ENCODE data around the gene BLMH.

BLMH gene

GRCh38 chr17:30290696-30291542 is 825 bp downstream of the BLMH start:
- Histone ChIP-seq H4K91ac (ENCODE audit: low read depth, low read length, poor library complexity) (no peak overlapping the region), H2AFZ (ENCODE audit: low read length) (peak overlapping the region; percentile 97)
- WGBS, 2 donors (ENCODE audit: extremely low coverage in 2 of 2, insufficient read length in 2 of 2, insufficient replicate concordance in 1 of 2): no CpG with 5 or more reads among the region's 22 CpGs

GRCh38 chr17:30290077-30290476 is 1.7 kb downstream of the BLMH start:
- Histone ChIP-seq H3K4me3 (ENCODE audit: low read length in 2 of 2) (no peak overlapping the region), H3K4me1 (ENCODE audit: control insufficient read depth in 2 of 2, insufficient read depth in 1 of 2, low read depth in 1 of 2, low read length in 2 of 2) (peaks cover 5% of the 10 kb centered on the region in 2 donors), H3K27me3 (ENCODE audit: control insufficient read depth in 3 of 3, insufficient read depth in 3 of 3, low read depth in 1 of 3, low read length in 3 of 3) (peaks cover 0 to 26% (median 0%) of the 10 kb centered on the region in 3 experiments), H2BK12ac (ENCODE audit: low read length) (no peak overlapping the region), H3K9ac (ENCODE audit: low read depth, low read length, poor library complexity) (no peak overlapping the region), H3K18ac (ENCODE audit: low read length) (no peak overlapping the region), H4K91ac (ENCODE audit: low read depth, low read length, poor library complexity) (no peak overlapping the region), H4K8ac (ENCODE audit: low read depth, low read length) (no peak overlapping the region), H3K4me2 (ENCODE audit: insufficient read depth, low read length, poor library complexity, severe bottlenecking) (no peak overlapping the region), H2AFZ (ENCODE audit: low read length) (no peak overlapping the region), H3K27ac (replicated peaks; ENCODE audit: low read length) (no peak overlapping the region), H2BK15ac (ENCODE audit: low read length) (no peak overlapping the region), H3K9me3 (replicated peaks in 1 of 2; ENCODE audit: control insufficient read depth in 2 of 2, insufficient read depth in 1 of 2, low read depth in 1 of 2, low read length in 2 of 2) (no peaks in the 10 kb centered on the region), H3K79me1 (ENCODE audit: low read depth, low read length) (no peaks in the 10 kb centered on the region), H3K14ac (ENCODE audit: low read length) (no peak overlapping the region), H3K36me3 (replicated peaks in 1 of 2; ENCODE audit: control insufficient read depth in 2 of 2, insufficient read depth in 2 of 2, low read length in 2 of 2) (peaks cover 12 to 46% of the 10 kb centered on the region in 2 donors), H2BK5ac (ENCODE audit: low read length) (no peak overlapping the region), H3K23ac (ENCODE audit: low read depth, low read length, poor library complexity) (no peak overlapping the region), H2BK120ac (ENCODE audit: low read depth, low read length) (no peak overlapping the region), H2AK5ac (ENCODE audit: low read depth, low read length) (no peak overlapping the region), H3K4ac (ENCODE audit: low read length) (no peak overlapping the region)
- no peak for DNase-seq (ENCODE audit: low spot score)
- no CpG with 5 or more reads among the region's 2 CpGs for WGBS, 2 donors (ENCODE audit: extremely low coverage in 2 of 2, insufficient read length in 2 of 2, insufficient replicate concordance in 1 of 2)

More at GRCh38 chr17:30290696-30291542, 825 bp downstream of the BLMH start:
- Histone ChIP-seq H3K9me3 (replicated peaks in 1 of 2; ENCODE audit: control insufficient read depth in 2 of 2, insufficient read depth in 1 of 2, low read depth in 1 of 2, low read length in 2 of 2) (no peaks in the 10 kb centered on the region), H2BK5ac (ENCODE audit: low read length) (peak overlapping the region; percentile 88), H3K4me2 (ENCODE audit: insufficient read depth, low read length, poor library complexity, severe bottlenecking) (peak overlapping the region; percentile 79), H3K4me3 (ENCODE audit: low read length in 2 of 2) (peak overlapping the region; percentile 68 to 96), H2BK12ac (ENCODE audit: low read length) (no peak overlapping the region), H3K27ac (replicated peaks; ENCODE audit: low read length) (no peak overlapping the region), H3K36me3 (replicated peaks in 1 of 2; ENCODE audit: control insufficient read depth in 2 of 2, insufficient read depth in 2 of 2, low read length in 2 of 2) (peaks cover 10 to 37% of the 10 kb centered on the region in 2 donors), H3K4me1 (ENCODE audit: control insufficient read depth in 2 of 2, insufficient read depth in 1 of 2, low read depth in 1 of 2, low read length in 2 of 2) (peaks cover 5% of the 10 kb centered on the region in 2 donors), H3K9ac (ENCODE audit: low read depth, low read length, poor library complexity) (peak overlapping the region; percentile 93), H2BK15ac (ENCODE audit: low read length) (peak overlapping the region; percentile 70), H3K27me3 (ENCODE audit: control insufficient read depth in 3 of 3, insufficient read depth in 3 of 3, low read depth in 1 of 3, low read length in 3 of 3) (peaks cover 0 to 32% (median 0%) of the 10 kb centered on the region in 3 experiments), H3K18ac (ENCODE audit: low read length) (no peak overlapping the region), H4K8ac (ENCODE audit: low read depth, low read length) (no peak overlapping the region), H3K79me1 (ENCODE audit: low read depth, low read length) (no peaks in the 10 kb centered on the region), H2AK5ac (ENCODE audit: low read depth, low read length) (no peak overlapping the region), H3K14ac (ENCODE audit: low read length) (no peak overlapping the region), H2BK120ac (ENCODE audit: low read depth, low read length) (no peak overlapping the region), H3K4ac (ENCODE audit: low read length) (no peak overlapping the region), H3K23ac (ENCODE audit: low read depth, low read length, poor library complexity) (no peak overlapping the region)
- peak; percentile 47 for DNase-seq (ENCODE audit: low spot score)

- H3K79me1 ChIP-seq (ENCODE audit: low read depth, low read length): no peaks in the 10 kb centered on the region
- no peaks in the 10 kb centered on the region for H3K27me3 ChIP-seq (ENCODE audit: control insufficient read depth in 3 of 3, insufficient read depth in 3 of 3, low read depth in 1 of 3, low read length in 3 of 3)
- no peaks in the 10 kb centered on the region for H3K4me1 ChIP-seq (ENCODE audit: control insufficient read depth in 2 of 2, insufficient read depth in 1 of 2, low read depth in 1 of 2, low read length in 2 of 2)
- H3K14ac ChIP-seq (ENCODE audit: low read length): no peak overlapping the region
- no peak overlapping the region for H3K4ac ChIP-seq (ENCODE audit: low read length)
- no peak overlapping the region for H4K8ac ChIP-seq (ENCODE audit: low read depth, low read length)
- no peak overlapping the region for H3K4me2 ChIP-seq (ENCODE audit: insufficient read depth, low read length, poor library complexity, severe bottlenecking)
- DNase-seq (ENCODE audit: low spot score): no peak
- H2AFZ ChIP-seq (ENCODE audit: low read length): no peak overlapping the region
- no peak overlapping the region for H2AK5ac ChIP-seq (ENCODE audit: low read depth, low read length)
- H2BK120ac ChIP-seq (ENCODE audit: low read depth, low read length): no peak overlapping the region
- no peak overlapping the region for H3K9ac ChIP-seq (ENCODE audit: low read depth, low read length, poor library complexity)
- no peak overlapping the region for H3K23ac ChIP-seq (ENCODE audit: low read depth, low read length, poor library complexity)
- H4K91ac ChIP-seq (ENCODE audit: low read depth, low read length, poor library complexity): no peak overlapping the region
- H2BK12ac ChIP-seq (ENCODE audit: low read length): no peak overlapping the region
- no peak overlapping the region for H3K4me3 ChIP-seq (ENCODE audit: low read length in 2 of 2)
- H3K9me3 ChIP-seq (replicated peaks in 1 of 2; ENCODE audit: control insufficient read depth in 2 of 2, insufficient read depth in 1 of 2, low read depth in 1 of 2, low read length in 2 of 2): no peaks in the 10 kb centered on the region
- no peak overlapping the region for H2BK15ac ChIP-seq (ENCODE audit: low read length)
- no peak overlapping the region for H3K27ac ChIP-seq (replicated peaks; ENCODE audit: low read length)
- peaks cover 0 to 57% of the 10 kb centered on the region in 2 donors for H3K36me3 ChIP-seq (replicated peaks in 1 of 2; ENCODE audit: control insufficient read depth in 2 of 2, insufficient read depth in 2 of 2, low read length in 2 of 2)
- H3K18ac ChIP-seq (ENCODE audit: low read length): no peak overlapping the region
- H2BK5ac ChIP-seq (ENCODE audit: low read length): no peak overlapping the region
These were observed 12.6 kb downstream of the BLMH start for GRCh38 chr17:30279156-30279555.

- H2BK120ac ChIP-seq (ENCODE audit: low read depth, low read length): no peak overlapping the region
- H3K14ac ChIP-seq (ENCODE audit: low read length): no peak overlapping the region
- no peak overlapping the region for H3K27ac ChIP-seq (replicated peaks; ENCODE audit: low read length)
- H3K4ac ChIP-seq (ENCODE audit: low read length): no peak overlapping the region
- no peak overlapping the region for H3K23ac ChIP-seq (ENCODE audit: low read depth, low read length, poor library complexity)
- H2BK15ac ChIP-seq (ENCODE audit: low read length): no peak overlapping the region
- no peaks in the 10 kb centered on the region for H3K79me1 ChIP-seq (ENCODE audit: low read depth, low read length)
- no peak overlapping the region for H2BK12ac ChIP-seq (ENCODE audit: low read length)
- H3K4me2 ChIP-seq (ENCODE audit: insufficient read depth, low read length, poor library complexity, severe bottlenecking): no peak overlapping the region
- peaks cover 5 to 59% of the 10 kb centered on the region in 2 donors for H3K36me3 ChIP-seq (replicated peaks in 1 of 2; ENCODE audit: control insufficient read depth in 2 of 2, insufficient read depth in 2 of 2, low read length in 2 of 2)
- no peak overlapping the region for H2BK5ac ChIP-seq (ENCODE audit: low read length)
- no peak overlapping the region for H3K9ac ChIP-seq (ENCODE audit: low read depth, low read length, poor library complexity)
- H3K9me3 ChIP-seq (replicated peaks in 1 of 2; ENCODE audit: control insufficient read depth in 2 of 2, insufficient read depth in 1 of 2, low read depth in 1 of 2, low read length in 2 of 2): no peaks in the 10 kb centered on the region
- H3K18ac ChIP-seq (ENCODE audit: low read length): no peak overlapping the region
- no peaks in the 10 kb centered on the region for H3K27me3 ChIP-seq (ENCODE audit: control insufficient read depth in 3 of 3, insufficient read depth in 3 of 3, low read depth in 1 of 3, low read length in 3 of 3)
- peak; percentile 18 for DNase-seq (ENCODE audit: low spot score)
- H4K8ac ChIP-seq (ENCODE audit: low read depth, low read length): no peak overlapping the region
- no peak overlapping the region for H3K4me3 ChIP-seq (ENCODE audit: low read length in 2 of 2)
- no peak overlapping the region for H4K91ac ChIP-seq (ENCODE audit: low read depth, low read length, poor library complexity)
- H2AFZ ChIP-seq (ENCODE audit: low read length): no peak overlapping the region
- no peak overlapping the region for H2AK5ac ChIP-seq (ENCODE audit: low read depth, low read length)
- H3K4me1 ChIP-seq (ENCODE audit: control insufficient read depth in 2 of 2, insufficient read depth in 1 of 2, low read depth in 1 of 2, low read length in 2 of 2): no peaks in the 10 kb centered on the region
These were observed 13.7 kb downstream of the BLMH start for GRCh38 chr17:30278032-30278431.
